Hematopoietic multipotent progenitor cell treated with erythropoietin and hydrocortisone succinate and interleukin-3 and kit ligand, for 8 days (in vitro differentiated cells): Measurements from ENCODE around the gene CYP4V2.
"Not testable (repeated sequence)": the region's sequence is repeated elsewhere in the genome, so short reads cannot be mapped to it uniquely, and the experiment has no call there.

Source experiments
- DNase-seq: peaks from one replicate; pipeline ENCODE4 v3.0.0-alpha.2; 2015

Gene CYP4V2

GRCh38 chr4:186236126-186236525 lies 44.8 kb downstream of the CYP4V2 start:
- DNase-seq: no peak

GRCh38 chr4:186240452-186240847 lies 49.1 kb downstream of the CYP4V2 start:
- DNase-seq: no peak

- no peak for DNase-seq
Measured at GRCh38 chr4:186240848-186241491, 49.6 kb downstream of the CYP4V2 start.

- DNase-seq: no peak
Measured at GRCh38 chr4:186241616-186242015, 50.2 kb downstream of the CYP4V2 start.

GRCh38 chr4:186242031-186242430 lies 50.7 kb downstream of the CYP4V2 start:
- not testable (repeated sequence) for DNase-seq

GRCh38 chr4:186243331-186243730 lies 52.0 kb downstream of the CYP4V2 start:
- no peak for DNase-seq

GRCh38 chr4:186244835-186245234 lies 53.5 kb downstream of the CYP4V2 start:
- DNase-seq: no peak

GRCh38 chr4:186247062-186247752 lies 55.8 kb downstream of the CYP4V2 start:
- DNase-seq: not testable (repeated sequence)

- no peak for DNase-seq
Measured at GRCh38 chr4:186248643-186249042, 57.3 kb downstream of the CYP4V2 start.

GRCh38 chr4:186249785-186250754 lies 58.7 kb downstream of the CYP4V2 start:
- no peak for DNase-seq

GRCh38 chr4:186250760-186251159 lies 59.4 kb downstream of the CYP4V2 start:
- no peak for DNase-seq

- DNase-seq: no peak
Measured at GRCh38 chr4:186255122-186255521, 63.8 kb downstream of the CYP4V2 start.

GRCh38 chr4:186258216-186258811 lies 66.9 kb downstream of the CYP4V2 start:
- DNase-seq: no peak

- no peak for DNase-seq
Measured at GRCh38 chr4:186260117-186260503, 68.7 kb downstream of the CYP4V2 start.
